ENCODE measurements around the gene MACO1. TPM values are rescaled to one million over a fixed set of nuclear protein-coding genes. Genes with fewer than 3 reads are reported as not detected.
"Not testable (repeated sequence)": the region's sequence is repeated elsewhere in the genome, so short reads cannot be mapped to it uniquely, and the experiment has no call there.

MACO1 gene
- total and polyA plus RNA-seq, 4 donors: 5.0 to 19.7 (median 13.6) TPM

GRCh38 chr1:25460020-25460419 is 29.3 kb downstream of the MACO1 start:
- no peaks in the 10 kb centered on the region for H3K27me3 ChIP-seq (ENCODE audit: control insufficient read depth in 1 of 2, insufficient read depth in 2 of 2, low read length in 1 of 2)
- intact Hi-C loops (cut with DNase I): no loop called here
- H3K36me3 ChIP-seq (ENCODE audit: control insufficient read depth in 1 of 2, insufficient read depth in 2 of 2, low read length in 1 of 2): peaks cover 0 to 4% of the 10 kb centered on the region in 2 donors
- no peaks in the 10 kb centered on the region for H3K9me3 ChIP-seq (ENCODE audit: control insufficient read depth, low read length)
- no peak overlapping the region for H3K27ac ChIP-seq (ENCODE audit: low read depth in 1 of 2, low read length in 2 of 2)
- DNase-seq (no peak), ATAC-seq (ENCODE audit: low FRiP score) (no peak)
- H3K4me3 ChIP-seq (ENCODE audit: low read length in 2 of 2): no peak overlapping the region
- peaks cover 0 to 3% of the 10 kb centered on the region in 2 donors for H3K4me1 ChIP-seq (ENCODE audit: control insufficient read depth in 1 of 2, insufficient read depth in 2 of 2, low read length in 2 of 2)
- WGBS, 2 donors: 11 to 16% methylated on average over 3 of the region's 3 CpGs

GRCh38 chr1:25460816-25461215 is 30.1 kb downstream of the MACO1 start:
- H3K4me3 ChIP-seq (ENCODE audit: low read length in 2 of 2); intact Hi-C loops (cut with DNase I); H3K36me3 ChIP-seq (ENCODE audit: control insufficient read depth in 1 of 2, insufficient read depth in 2 of 2, low read length in 1 of 2); H3K9me3 ChIP-seq (ENCODE audit: control insufficient read depth, low read length); H3K27me3 ChIP-seq (ENCODE audit: control insufficient read depth in 1 of 2, insufficient read depth in 2 of 2, low read length in 1 of 2); H3K27ac ChIP-seq (ENCODE audit: low read depth in 1 of 2, low read length in 2 of 2); ATAC-seq (ENCODE audit: low FRiP score); H3K4me1 ChIP-seq (ENCODE audit: control insufficient read depth in 1 of 2, insufficient read depth in 2 of 2, low read length in 2 of 2); DNase-seq: not testable (repeated sequence)
- 67 to 83% methylated on average over 3 to 4 of the region's 4 CpGs for WGBS, 2 donors

- intact Hi-C loops (cut with DNase I): no loop called here
- WGBS, 2 donors: 55% methylated on average over 2 of the region's 2 CpGs
- Histone ChIP-seq H3K4me1 (ENCODE audit: control insufficient read depth in 1 of 2, insufficient read depth in 2 of 2, low read length in 2 of 2) (peaks cover 0 to 3% of the 10 kb centered on the region in 2 donors), H3K36me3 (ENCODE audit: control insufficient read depth in 1 of 2, insufficient read depth in 2 of 2, low read length in 1 of 2) (peaks cover 0 to 4% of the 10 kb centered on the region in 2 donors), H3K4me3 (ENCODE audit: low read length in 2 of 2) (no peak overlapping the region), H3K9me3 (ENCODE audit: control insufficient read depth, low read length) (no peaks in the 10 kb centered on the region), H3K27ac (ENCODE audit: low read depth in 1 of 2, low read length in 2 of 2) (no peak overlapping the region), H3K27me3 (ENCODE audit: control insufficient read depth in 1 of 2, insufficient read depth in 2 of 2, low read length in 1 of 2) (no peaks in the 10 kb centered on the region)
- ATAC-seq (ENCODE audit: low FRiP score) (no peak), DNase-seq (no peak)
These were observed 31.2 kb downstream of the MACO1 start for GRCh38 chr1:25461849-25462248.

GRCh38 chr1:25462732-25463131 is 32.0 kb downstream of the MACO1 start:
- no peak overlapping the region for H3K27ac ChIP-seq (ENCODE audit: low read depth in 1 of 2, low read length in 2 of 2)
- 13 to 26% methylated on average over 5 of the region's 5 CpGs for WGBS, 2 donors
- DNase-seq (no peak), ATAC-seq (ENCODE audit: low FRiP score) (no peak)
- intact Hi-C loops (cut with DNase I): no loop called here
- H3K4me3 ChIP-seq (ENCODE audit: low read length in 2 of 2): no peak overlapping the region
- H3K36me3 ChIP-seq (ENCODE audit: control insufficient read depth in 1 of 2, insufficient read depth in 2 of 2, low read length in 1 of 2): peaks cover 0 to 4% of the 10 kb centered on the region in 2 donors
- peaks cover 0 to 3% of the 10 kb centered on the region in 2 donors for H3K4me1 ChIP-seq (ENCODE audit: control insufficient read depth in 1 of 2, insufficient read depth in 2 of 2, low read length in 2 of 2)
- H3K9me3 ChIP-seq (ENCODE audit: control insufficient read depth, low read length): no peaks in the 10 kb centered on the region
- no peaks in the 10 kb centered on the region for H3K27me3 ChIP-seq (ENCODE audit: control insufficient read depth in 1 of 2, insufficient read depth in 2 of 2, low read length in 1 of 2)

GRCh38 chr1:25467193-25467592 is 36.5 kb downstream of the MACO1 start:
- H3K4me3 ChIP-seq (ENCODE audit: low read length in 2 of 2): no peak overlapping the region
- H3K9me3 ChIP-seq (ENCODE audit: control insufficient read depth, low read length): no peaks in the 10 kb centered on the region
- intact Hi-C loops (cut with DNase I): no loop called here
- no peaks in the 10 kb centered on the region for H3K36me3 ChIP-seq (ENCODE audit: control insufficient read depth in 1 of 2, insufficient read depth in 2 of 2, low read length in 1 of 2)
- ATAC-seq (ENCODE audit: low FRiP score) (no peak), DNase-seq (no peak)
- H3K4me1 ChIP-seq (ENCODE audit: control insufficient read depth in 1 of 2, insufficient read depth in 2 of 2, low read length in 2 of 2): peaks cover 2 to 3% of the 10 kb centered on the region in 2 donors
- 51 to 57% methylated on average over 4 of the region's 4 CpGs for WGBS, 2 donors
- H3K27ac ChIP-seq (ENCODE audit: low read depth in 1 of 2, low read length in 2 of 2): no peak overlapping the region
- H3K27me3 ChIP-seq (ENCODE audit: control insufficient read depth in 1 of 2, insufficient read depth in 2 of 2, low read length in 1 of 2): no peaks in the 10 kb centered on the region

- no peak for ATAC-seq (ENCODE audit: low FRiP score)
These were observed 36.9 kb downstream of the MACO1 start for GRCh38 chr1:25467616-25468015.

GRCh38 chr1:25468033-25468432 is 37.3 kb downstream of the MACO1 start:
- Histone ChIP-seq H3K4me3 (ENCODE audit: low read length in 2 of 2) (no peak overlapping the region), H3K27ac (ENCODE audit: low read depth in 1 of 2, low read length in 2 of 2) (no peak overlapping the region), H3K9me3 (ENCODE audit: control insufficient read depth, low read length) (no peaks in the 10 kb centered on the region), H3K36me3 (ENCODE audit: control insufficient read depth in 1 of 2, insufficient read depth in 2 of 2, low read length in 1 of 2) (no peaks in the 10 kb centered on the region), H3K4me1 (ENCODE audit: control insufficient read depth in 1 of 2, insufficient read depth in 2 of 2, low read length in 2 of 2) (peaks cover 2 to 3% of the 10 kb centered on the region in 2 donors), H3K27me3 (ENCODE audit: control insufficient read depth in 1 of 2, insufficient read depth in 2 of 2, low read length in 1 of 2) (no peaks in the 10 kb centered on the region)
- DNase-seq: no peak
- intact Hi-C loops (cut with DNase I): no loop called here
- no peak for ATAC-seq (ENCODE audit: low FRiP score)

More at GRCh38 chr1:25467616-25468015, 36.9 kb downstream of the MACO1 start:
- 8 to 10% methylated on average over 1 of the region's 1 CpG for WGBS, 2 donors
- Histone ChIP-seq H3K9me3 (ENCODE audit: control insufficient read depth, low read length) (no peaks in the 10 kb centered on the region), H3K4me1 (ENCODE audit: control insufficient read depth in 1 of 2, insufficient read depth in 2 of 2, low read length in 2 of 2) (peaks cover 2 to 3% of the 10 kb centered on the region in 2 donors), H3K36me3 (ENCODE audit: control insufficient read depth in 1 of 2, insufficient read depth in 2 of 2, low read length in 1 of 2) (no peaks in the 10 kb centered on the region), H3K27me3 (ENCODE audit: control insufficient read depth in 1 of 2, insufficient read depth in 2 of 2, low read length in 1 of 2) (no peaks in the 10 kb centered on the region), H3K4me3 (ENCODE audit: low read length in 2 of 2) (no peak overlapping the region), H3K27ac (ENCODE audit: low read depth in 1 of 2, low read length in 2 of 2) (no peak overlapping the region)
- intact Hi-C loops (cut with DNase I): no loop called here
- no peak for DNase-seq

- no peak for DNase-seq
- Histone ChIP-seq H3K27ac (ENCODE audit: low read depth in 1 of 2, low read length in 2 of 2) (no peak overlapping the region), H3K36me3 (ENCODE audit: control insufficient read depth in 1 of 2, insufficient read depth in 2 of 2, low read length in 1 of 2) (no peaks in the 10 kb centered on the region), H3K27me3 (ENCODE audit: control insufficient read depth in 1 of 2, insufficient read depth in 2 of 2, low read length in 1 of 2) (no peaks in the 10 kb centered on the region), H3K9me3 (ENCODE audit: control insufficient read depth, low read length) (no peaks in the 10 kb centered on the region), H3K4me3 (ENCODE audit: low read length in 2 of 2) (no peak overlapping the region), H3K4me1 (ENCODE audit: control insufficient read depth in 1 of 2, insufficient read depth in 2 of 2, low read length in 2 of 2) (peaks cover 2 to 3% of the 10 kb centered on the region in 2 donors)
- WGBS, 2 donors: 57 to 63% methylated on average over 2 of the region's 2 CpGs
- no peak for ATAC-seq (ENCODE audit: low FRiP score)
- intact Hi-C loops (cut with DNase I): no loop called here
These were observed 38.5 kb downstream of the MACO1 start for GRCh38 chr1:25469177-25469576.

GRCh38 chr1:25472471-25472870 is 41.8 kb downstream of the MACO1 start:
- ATAC-seq (ENCODE audit: low FRiP score) (no peak), DNase-seq (no peak)
- WGBS, 2 donors: 85 to 87% methylated on average over 4 of the region's 4 CpGs
- peaks cover 0 to 5% of the 10 kb centered on the region in 2 donors for H3K36me3 ChIP-seq (ENCODE audit: control insufficient read depth in 1 of 2, insufficient read depth in 2 of 2, low read length in 1 of 2)
- no peak overlapping the region for H3K4me3 ChIP-seq (ENCODE audit: low read length in 2 of 2)
- no peaks in the 10 kb centered on the region for H3K27me3 ChIP-seq (ENCODE audit: control insufficient read depth in 1 of 2, insufficient read depth in 2 of 2, low read length in 1 of 2)
- H3K9me3 ChIP-seq (ENCODE audit: control insufficient read depth, low read length): no peaks in the 10 kb centered on the region
- no peak overlapping the region for H3K27ac ChIP-seq (ENCODE audit: low read depth in 1 of 2, low read length in 2 of 2)
- intact Hi-C loops (cut with DNase I): no loop called here
- H3K4me1 ChIP-seq (ENCODE audit: control insufficient read depth in 1 of 2, insufficient read depth in 2 of 2, low read length in 2 of 2): peaks cover 3 to 4% of the 10 kb centered on the region in 2 donors

Measured in aorta (tissue), 5 donors.